Measurements from ENCODE around the gene KIAA1328. TPM values are rescaled to one million over a fixed set of nuclear protein-coding genes. Genes with fewer than 3 reads are reported as not detected.

The KIAA1328 gene
- total and polyA plus RNA-seq, 4 donors, result 0.95 to 7.4 (median 2.9) TPM

DNA sequence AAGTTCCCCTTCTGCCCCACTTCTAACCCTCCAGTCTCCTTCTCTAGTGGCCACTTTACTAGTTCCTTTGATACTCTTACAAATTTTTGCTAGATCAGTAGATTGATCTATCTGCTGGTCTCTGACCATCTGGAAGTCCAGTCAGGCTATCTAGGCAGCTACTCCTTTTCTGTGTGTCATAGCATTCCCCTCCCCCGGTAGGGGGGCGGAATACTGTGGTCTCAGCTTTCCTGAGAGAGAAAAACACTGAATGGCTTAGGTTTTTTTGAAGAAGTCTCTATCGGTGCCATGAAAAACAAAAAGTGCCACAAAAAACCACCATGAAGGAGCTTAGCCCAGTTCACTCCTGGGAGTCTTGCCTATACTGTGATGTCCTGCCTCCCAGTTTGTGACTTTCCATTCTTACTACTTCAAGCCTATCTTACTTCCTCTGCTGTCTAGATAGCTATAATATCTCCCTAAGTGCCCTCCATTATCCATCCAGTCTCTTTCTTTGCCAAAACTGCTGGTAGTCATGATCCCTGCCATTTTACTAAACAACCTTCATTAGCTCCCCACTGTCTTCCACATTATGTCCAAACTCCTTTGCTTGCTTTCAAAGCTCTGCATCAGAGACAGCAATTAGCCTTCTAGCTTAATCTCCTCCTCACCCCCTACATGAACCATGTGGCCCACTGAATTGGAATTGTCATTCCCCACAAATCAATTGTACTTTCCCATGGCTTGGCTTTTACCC is 30.0 kb upstream of the KIAA1328 start:
- H3K36me3 ChIP-seq (ENCODE audit: control insufficient read depth in 4 of 4, insufficient read depth in 3 of 4, low read depth in 1 of 4, low read length in 3 of 4), result peaks cover 0 to 17% (median 8%) of the 10 kb centered on the region in 4 donors

DNA sequence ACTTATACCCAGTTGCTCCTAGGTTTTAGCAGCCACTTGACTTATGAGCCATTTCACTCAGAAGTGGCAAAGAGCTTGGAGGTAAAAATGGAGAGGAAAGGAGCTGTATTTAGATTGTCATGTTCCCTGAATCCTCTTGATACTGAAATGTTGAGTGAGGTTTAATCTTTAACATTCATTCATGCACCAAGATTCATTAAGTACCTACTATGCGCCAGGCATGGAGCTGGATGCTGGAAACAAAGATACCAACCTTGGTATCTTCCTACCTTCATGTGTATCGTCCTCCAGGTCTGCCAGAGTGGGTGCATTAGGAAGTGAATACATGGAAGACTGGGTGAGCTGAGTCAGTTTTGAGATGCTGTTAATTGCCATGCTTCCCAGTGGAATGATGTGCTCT is 23.8 kb upstream of the KIAA1328 start:
- WGBS, result 98% methylated on average over 2 of the region's 2 CpGs
- Histone ChIP-seq H3K27ac (ENCODE audit: low read depth in 1 of 2, low read length in 2 of 2) (no peak overlapping the region), H3K4me1 (ENCODE audit: control insufficient read depth in 4 of 4, insufficient read depth in 4 of 4, low read length in 3 of 4) (peaks cover 0 to 3% (median 1%) of the 10 kb centered on the region in 4 donors), H3K9ac (ENCODE audit: low read depth in 1 of 2, low read length in 2 of 2) (no peak overlapping the region), H3K9me3 (ENCODE audit: control insufficient read depth in 4 of 4, low read length in 3 of 4) (no peaks in the 10 kb centered on the region), H3K27me3 (ENCODE audit: control insufficient read depth in 4 of 4, insufficient read depth in 4 of 4, low read length in 3 of 4) (no peaks in the 10 kb centered on the region), H3K36me3 (ENCODE audit: control insufficient read depth in 4 of 4, insufficient read depth in 3 of 4, low read depth in 1 of 4, low read length in 3 of 4) (peaks cover 0 to 13% (median 8%) of the 10 kb centered on the region in 4 donors), H3K4me3 (ENCODE audit: low read depth in 1 of 3, low read length in 3 of 3) (no peak overlapping the region)
- DNase-seq (ENCODE audit: low spot score), result no peak
- no peak for TF ChIP-seq JUND (IDR thresholded peaks at IDR 0.05)
- TF ChIP-seq FOXA1 (IDR thresholded peaks at IDR 0.05), result no peak
- TF ChIP-seq, protein P1, sequence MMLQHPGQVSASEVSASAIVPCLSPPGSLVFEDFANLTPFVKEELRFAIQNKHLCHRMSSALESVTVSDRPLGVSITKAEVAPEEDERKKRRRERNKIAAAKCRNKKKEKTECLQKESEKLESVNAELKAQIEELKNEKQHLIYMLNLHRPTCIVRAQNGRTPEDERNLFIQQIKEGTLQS (IDR thresholded peaks at IDR 0.05), result no peak
- TF ChIP-seq FOXA2 (IDR thresholded peaks at IDR 0.05), result no peak
- TF ChIP-seq, protein P2, sequence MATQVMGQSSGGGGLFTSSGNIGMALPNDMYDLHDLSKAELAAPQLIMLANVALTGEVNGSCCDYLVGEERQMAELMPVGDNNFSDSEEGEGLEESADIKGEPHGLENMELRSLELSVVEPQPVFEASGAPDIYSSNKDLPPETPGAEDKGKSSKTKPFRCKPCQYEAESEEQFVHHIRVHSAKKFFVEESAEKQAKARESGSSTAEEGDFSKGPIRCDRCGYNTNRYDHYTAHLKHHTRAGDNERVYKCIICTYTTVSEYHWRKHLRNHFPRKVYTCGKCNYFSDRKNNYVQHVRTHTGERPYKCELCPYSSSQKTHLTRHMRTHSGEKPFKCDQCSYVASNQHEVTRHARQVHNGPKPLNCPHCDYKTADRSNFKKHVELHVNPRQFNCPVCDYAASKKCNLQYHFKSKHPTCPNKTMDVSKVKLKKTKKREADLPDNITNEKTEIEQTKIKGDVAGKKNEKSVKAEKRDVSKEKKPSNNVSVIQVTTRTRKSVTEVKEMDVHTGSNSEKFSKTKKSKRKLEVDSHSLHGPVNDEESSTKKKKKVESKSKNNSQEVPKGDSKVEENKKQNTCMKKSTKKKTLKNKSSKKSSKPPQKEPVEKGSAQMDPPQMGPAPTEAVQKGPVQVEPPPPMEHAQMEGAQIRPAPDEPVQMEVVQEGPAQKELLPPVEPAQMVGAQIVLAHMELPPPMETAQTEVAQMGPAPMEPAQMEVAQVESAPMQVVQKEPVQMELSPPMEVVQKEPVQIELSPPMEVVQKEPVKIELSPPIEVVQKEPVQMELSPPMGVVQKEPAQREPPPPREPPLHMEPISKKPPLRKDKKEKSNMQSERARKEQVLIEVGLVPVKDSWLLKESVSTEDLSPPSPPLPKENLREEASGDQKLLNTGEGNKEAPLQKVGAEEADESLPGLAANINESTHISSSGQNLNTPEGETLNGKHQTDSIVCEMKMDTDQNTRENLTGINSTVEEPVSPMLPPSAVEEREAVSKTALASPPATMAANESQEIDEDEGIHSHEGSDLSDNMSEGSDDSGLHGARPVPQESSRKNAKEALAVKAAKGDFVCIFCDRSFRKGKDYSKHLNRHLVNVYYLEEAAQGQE (IDR thresholded peaks at IDR 0.05), result no peak
- TF ChIP-seq GABPA (IDR thresholded peaks at IDR 0.05 in 1 of 2, conservative IDR thresholded peaks at IDR 0.05 in 1 of 2), result no peak
- no peak for TF ChIP-seq RAD21 (IDR thresholded peaks at IDR 0.05)
- TF ChIP-seq, protein P3, sequence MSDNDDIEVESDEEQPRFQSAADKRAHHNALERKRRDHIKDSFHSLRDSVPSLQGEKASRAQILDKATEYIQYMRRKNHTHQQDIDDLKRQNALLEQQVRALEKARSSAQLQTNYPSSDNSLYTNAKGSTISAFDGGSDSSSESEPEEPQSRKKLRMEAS (IDR thresholded peaks at IDR 0.05), result no peak
- no peak for TF ChIP-seq YY1 (IDR thresholded peaks at IDR 0.05)
- no peak for TF ChIP-seq SP1 (IDR thresholded peaks at IDR 0.05)
- TF ChIP-seq EGR1 (IDR thresholded peaks at IDR 0.05; ENCODE audit: low read depth in 2 of 2), result no peak
- no peak for TF ChIP-seq NR2F2 (IDR thresholded peaks at IDR 0.05)
- TF ChIP-seq RXRA (IDR thresholded peaks at IDR 0.05), result no peak

More for the DNA sequence above, 30.0 kb upstream of the KIAA1328 start:
- Histone ChIP-seq H3K27ac (ENCODE audit: low read depth in 1 of 2, low read length in 2 of 2) (no peak overlapping the region), H3K27me3 (ENCODE audit: control insufficient read depth in 4 of 4, insufficient read depth in 4 of 4, low read length in 3 of 4) (no peaks in the 10 kb centered on the region), H3K9me3 (ENCODE audit: control insufficient read depth in 4 of 4, low read length in 3 of 4) (no peaks in the 10 kb centered on the region), H3K9ac (ENCODE audit: low read depth in 1 of 2, low read length in 2 of 2) (no peak overlapping the region), H3K4me3 (ENCODE audit: low read depth in 1 of 3, low read length in 3 of 3) (no peak overlapping the region), H3K4me1 (ENCODE audit: control insufficient read depth in 4 of 4, insufficient read depth in 4 of 4, low read length in 3 of 4) (no peaks in the 10 kb centered on the region)
- no peak for TF ChIP-seq RAD21 (IDR thresholded peaks at IDR 0.05)
- TF ChIP-seq HNF4G (IDR thresholded peaks at IDR 0.05), result no peak
- TF ChIP-seq, protein P3 (IDR thresholded peaks at IDR 0.05), result no peak
- TF ChIP-seq HNF4A (conservative IDR thresholded peaks at IDR 0.05), result no peak
- no peak for DNase-seq (ENCODE audit: low spot score)
- 96% methylated on average over 3 of the region's 3 CpGs for whole genome bisulfite sequencing
